T-cell (primary cell): ENCODE data around the gene ZNRF3. TPM values are rescaled to one million over a fixed set of nuclear protein-coding genes. Genes with fewer than 3 reads are reported as not detected.

Experiments used
- ATAC-seq, 4 experiments: fragments of 200-7000 bp in 3 of 4; fragments of 150-1000 bp in 1 of 4; cut with Tn5 transposase; replicated peaks in 1 of 4; 1 replicate in 3 of 4; 2 replicates in 1 of 4; pipeline ENCODE4 v1.10.0; 2021; ENCODE audit warnings: moderate library complexity in 3 of 4, mild to moderate bottlenecking in 2 of 4, moderate number of reproducible peaks in 1 of 4
- CTCF ChIA-PET, 2 donors: fragments of 300-600 bp; sonication (Branson Sonifier 250); formaldehyde crosslinking; loops; one replicate each; lab custom pipeline; 2022; ENCODE audit warnings: antibody characterized with exemption in 2 of 2; lab: Charles Lee
- POLR2A ChIA-PET, 2 donors: fragments of 300-600 bp; sonication (Branson Sonifier 250); formaldehyde crosslinking; loops; one replicate each; lab custom pipeline; 2022; ENCODE audit warnings: antibody characterized with exemption in 2 of 2; lab: Charles Lee
- DNase-seq, 35 experiments: peaks; one replicate each; pipeline versions ENCODE4 v3.0.0 to v3.0.0-alpha.2; 2013 to 2023
- H3K27ac ChIP-seq: one replicate; pipeline ENCODE4 v1.5.1; 2013; ENCODE audit warnings: low read length
- H3K27me3 ChIP-seq, 2 experiments: replicated peaks in 1 of 2; 1 replicate in 1 of 2; 2 replicates in 1 of 2; pipeline versions ENCODE4 v1.6.1 to v1.7.0; 2013; ENCODE audit warnings: low read length in 1 of 2, mixed read lengths in 1 of 2; ENCODE audit not compliant: control insufficient read depth in 2 of 2, insufficient read depth in 2 of 2; ENCODE audit errors: extremely low read depth in 1 of 2
- H3K36me3 ChIP-seq, 2 donors: 1 replicate in 1 of 2; 2 replicates in 1 of 2; pipeline versions ENCODE4 v1.6.1 to v1.7.0; 2013; ENCODE audit warnings: low read length in 1 of 2; ENCODE audit not compliant: control insufficient read depth in 2 of 2, insufficient read depth in 1 of 2; ENCODE audit errors: extremely low read depth in 1 of 2
- H3K4me1 ChIP-seq, 2 experiments: 1 replicate in 1 of 2; 2 replicates in 1 of 2; pipeline versions ENCODE4 v1.6.1 to v1.7.0; 2013; ENCODE audit warnings: low read length in 2 of 2, mixed read lengths in 1 of 2; ENCODE audit not compliant: insufficient read depth in 2 of 2, control insufficient read depth in 1 of 2; ENCODE audit errors: extremely low read depth in 1 of 2
- H3K4me3 ChIP-seq, 2 donors: 1 replicate in 1 of 2; 2 replicates in 1 of 2; pipeline versions ENCODE4 v1.5.1 to v1.7.0; 2013; ENCODE audit warnings: mild to moderate bottlenecking in 2 of 2, low read length in 1 of 2, moderate library complexity in 1 of 2; ENCODE audit not compliant: control insufficient read depth in 1 of 2; ENCODE audit errors: extremely low read depth in 1 of 2
- H3K9me3 ChIP-seq: 2 replicates; pipeline ENCODE4 v1.7.0; 2013
- H3K27ac Mint-ChIP-seq, 2 donors: one replicate each; pipeline ENCODE4 v1.8.0; 2020 to 2021; ENCODE audit warnings: mild to moderate bottlenecking in 2 of 2, mixed read lengths in 2 of 2
- H3K27me3 Mint-ChIP-seq, 2 donors: one replicate each; pipeline ENCODE4 v1.8.0; 2021 to 2022; ENCODE audit warnings: mixed read lengths in 2 of 2
- H3K36me3 Mint-ChIP-seq: one replicate; pipeline ENCODE4 v1.8.0; 2021; ENCODE audit warnings: mixed read lengths
- H3K4me1 Mint-ChIP-seq, 3 donors: one replicate each; pipeline ENCODE4 v1.8.0; 2020 to 2022; ENCODE audit warnings: mixed read lengths in 3 of 3, mild to moderate bottlenecking in 1 of 3
- H3K4me3 Mint-ChIP-seq, 3 donors: one replicate each; pipeline ENCODE4 v1.8.0; 2020 to 2022; ENCODE audit warnings: mild to moderate bottlenecking in 3 of 3, mixed read lengths in 3 of 3, moderate library complexity in 3 of 3
- H3K9me3 Mint-ChIP-seq, 3 donors: one replicate each; pipeline ENCODE4 v1.8.0; 2020 to 2022; ENCODE audit warnings: mixed read lengths in 3 of 3
- WGBS: methylation state at CpG from one replicate; pipeline ENCODE4 v1.1.5; 2013; ENCODE audit warnings: missing lambda C conversion rate; ENCODE audit not compliant: insufficient coverage; 5-methylcytosine and 5-hydroxymethylcytosine counted together
- total RNA-seq, 35 experiments: library from RNA in 6 of 35; stranded (reverse) in 6 of 35; fragments of 120-200 nt in 1 of 35; gene quantifications; one replicate each; pipeline versions ENCODE4 v1.2.1 to v1.2.4 and lab custom pipeline; 2013 to 2026

ZNRF3 gene
- total RNA-seq, 5 donors from 2014 or later (not counting 1 experiment from before 2014, with no cell fraction given), result 0.70 to 2.1 (median 1.1) TPM

DNA sequence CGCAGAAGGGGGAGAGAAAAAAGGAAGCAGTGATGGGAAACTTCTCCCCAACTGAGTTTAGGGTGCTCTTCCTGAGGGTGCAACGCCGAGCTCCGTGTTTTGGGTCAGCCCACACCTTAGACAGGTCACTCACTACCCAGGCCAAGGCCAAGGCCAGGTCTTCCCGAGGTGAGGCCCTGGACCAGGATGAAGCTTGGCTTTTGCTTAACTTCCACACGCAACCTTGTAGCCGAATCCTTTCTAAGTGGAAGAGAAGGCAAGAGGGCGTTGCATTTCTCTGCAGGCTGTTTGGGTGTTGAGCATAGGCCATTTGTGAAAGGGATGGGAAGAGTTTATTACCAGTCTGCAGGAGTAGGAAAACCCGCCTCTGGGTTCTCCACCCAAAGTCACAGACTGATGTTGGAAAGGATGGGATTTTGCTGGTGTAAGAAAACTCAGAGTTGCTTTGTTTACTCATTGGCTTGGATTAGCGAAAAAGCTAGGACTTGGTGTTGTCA, 191.0 kb downstream of the ZNRF3 start:
- ChIA-PET CTCF (no interaction called here), POLR2A (interaction anchor here in 1 of 2 donors (0.6 kb wide), 1 partner anchor 797 kb away, joined by 3 read pairs; no protein-coding TSS in a partner anchor)
- H3K27me3 ChIP-seq, result peaks cover 4 to 67% of the 10 kb centered on the region in 2 experiments
- H3K36me3 Mint-ChIP-seq, result no peaks in the 10 kb centered on the region
- H3K27ac Mint-ChIP-seq, result no peak overlapping the region
- WGBS, result 86% methylated on average over 4 of the region's 10 CpGs
- no peak overlapping the region for H3K27ac ChIP-seq
- DNase-seq (no peak), ATAC-seq (no peak)
- peak overlapping the region; percentile 47 to 78 (median 52) for H3K4me3 Mint-ChIP-seq
- peaks cover 23 to 25% (median 23%) of the 10 kb centered on the region in 3 donors for H3K4me1 Mint-ChIP-seq
- peaks cover 27 to 67% of the 10 kb centered on the region in 2 donors for H3K27me3 Mint-ChIP-seq
- H3K4me1 ChIP-seq, result peaks cover 12 to 31% of the 10 kb centered on the region in 2 experiments
- H3K9me3 ChIP-seq, result no peaks in the 10 kb centered on the region
- H3K4me3 ChIP-seq, result peak overlapping the region in 1 of 2 donors; percentile 52
- H3K36me3 ChIP-seq, result no peaks in the 10 kb centered on the region
- no peaks in the 10 kb centered on the region for H3K9me3 Mint-ChIP-seq

DNA sequence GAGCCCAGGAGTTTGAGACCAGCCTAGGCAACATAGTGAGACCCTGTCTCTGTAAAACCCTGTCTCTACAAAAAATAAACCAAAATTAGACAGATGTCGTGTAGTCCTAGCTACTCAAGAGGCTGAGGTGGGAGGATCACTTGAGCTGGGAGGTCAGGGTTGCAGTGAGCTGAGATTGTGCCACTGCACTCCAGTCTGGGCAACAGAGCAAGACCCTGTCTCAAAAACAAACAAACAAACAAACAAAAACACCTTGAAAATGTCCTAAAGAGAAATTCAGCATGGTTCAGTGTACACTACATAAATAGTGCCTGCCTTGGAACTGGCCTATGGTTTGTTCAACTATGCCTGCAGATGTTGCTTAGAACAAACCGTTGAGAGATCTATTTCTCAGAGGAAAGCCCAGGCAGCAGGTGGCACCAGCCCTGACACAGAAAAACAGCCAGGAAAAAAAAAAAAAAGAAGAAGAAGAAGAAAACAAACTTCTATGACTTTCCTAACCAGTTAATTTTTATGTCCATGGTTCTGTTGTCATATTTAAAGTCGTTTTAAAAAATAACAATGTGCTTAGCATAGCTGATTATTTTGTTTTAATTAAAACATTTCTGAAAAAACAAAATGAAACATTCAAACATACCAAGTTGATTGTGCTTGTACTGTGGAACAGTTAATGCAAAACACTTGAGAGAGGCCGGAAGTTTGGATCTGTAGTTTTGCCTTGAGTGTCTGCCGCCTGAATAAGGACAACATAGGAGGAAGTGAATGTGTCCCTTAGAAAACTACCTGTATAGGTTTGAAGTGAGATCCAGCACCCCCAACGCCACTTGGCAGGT, 194.9 kb downstream of the ZNRF3 start:
- no peak for ATAC-seq
- no peak overlapping the region for H3K4me3 Mint-ChIP-seq
- DNase-seq, result no peak
- Histone ChIP-seq H3K36me3 (no peaks in the 10 kb centered on the region), H3K4me3 (no peak overlapping the region), H3K9me3 (no peaks in the 10 kb centered on the region), H3K27me3 (peaks cover 0 to 44% of the 10 kb centered on the region in 2 experiments), H3K4me1 (peaks cover 2 to 12% of the 10 kb centered on the region in 2 experiments), H3K27ac (no peak overlapping the region)
- peaks cover 7 to 11% (median 7%) of the 10 kb centered on the region in 3 donors for H3K4me1 Mint-ChIP-seq
- ChIA-PET CTCF (no interaction called here), POLR2A (interaction anchor here in 1 of 2 donors (0.6 kb wide), 1 partner anchor 278 kb away, joined by 3 read pairs; no protein-coding TSS in a partner anchor)
- no CpG with 5 or more reads among the region's 6 CpGs for WGBS
- H3K27me3 Mint-ChIP-seq, result peaks cover 31 to 47% of the 10 kb centered on the region in 2 donors
- H3K36me3 Mint-ChIP-seq, result no peaks in the 10 kb centered on the region
- H3K9me3 Mint-ChIP-seq, result no peaks in the 10 kb centered on the region
- H3K27ac Mint-ChIP-seq, result no peak overlapping the region

DNA sequence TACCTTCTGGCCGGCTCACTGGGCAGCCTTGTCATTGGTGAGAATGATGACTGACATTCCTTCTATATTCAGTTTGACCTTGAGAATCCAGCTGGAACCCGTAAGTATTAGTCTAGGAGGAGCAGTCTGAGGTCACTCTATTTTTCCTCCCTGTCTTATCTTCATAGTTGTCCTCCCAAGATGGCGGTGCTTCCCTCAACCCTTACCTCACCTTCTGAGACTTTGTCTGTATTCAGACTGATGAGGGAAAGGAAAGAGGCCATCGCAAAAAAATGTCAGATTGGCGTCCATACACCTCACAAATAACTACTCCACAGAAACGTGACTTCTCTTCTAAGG, 195.5 kb downstream of the ZNRF3 start:
- ATAC-seq (no peak), DNase-seq (no peak)
- no peaks in the 10 kb centered on the region for H3K36me3 ChIP-seq
- no peak overlapping the region for H3K27ac ChIP-seq
- peaks cover 0 to 41% of the 10 kb centered on the region in 2 experiments for H3K27me3 ChIP-seq
- peaks cover 0 to 6% of the 10 kb centered on the region in 2 experiments for H3K4me1 ChIP-seq
- Mint-ChIP-seq H3K36me3 (no peaks in the 10 kb centered on the region), H3K4me3 (no peak overlapping the region), H3K27ac (no peak overlapping the region), H3K9me3 (no peaks in the 10 kb centered on the region), H3K4me1 (peaks cover 4 to 8% (median 6%) of the 10 kb centered on the region in 3 donors), H3K27me3 (peaks cover 31 to 45% of the 10 kb centered on the region in 2 donors)
- ChIA-PET POLR2A (interaction anchor here in 1 of 2 donors (0.6 kb wide), 1 partner anchor 278 kb away, joined by 3 read pairs; no protein-coding TSS in a partner anchor), CTCF (interaction anchor here in 1 of 2 donors (0.6 kb wide), 1 partner anchor 277 kb away, joined by 5 read pairs; no protein-coding TSS in a partner anchor)
- no peaks in the 10 kb centered on the region for H3K9me3 ChIP-seq
- WGBS, result no CpG with 5 or more reads among the region's 6 CpGs
- no peak overlapping the region for H3K4me3 ChIP-seq

DNA sequence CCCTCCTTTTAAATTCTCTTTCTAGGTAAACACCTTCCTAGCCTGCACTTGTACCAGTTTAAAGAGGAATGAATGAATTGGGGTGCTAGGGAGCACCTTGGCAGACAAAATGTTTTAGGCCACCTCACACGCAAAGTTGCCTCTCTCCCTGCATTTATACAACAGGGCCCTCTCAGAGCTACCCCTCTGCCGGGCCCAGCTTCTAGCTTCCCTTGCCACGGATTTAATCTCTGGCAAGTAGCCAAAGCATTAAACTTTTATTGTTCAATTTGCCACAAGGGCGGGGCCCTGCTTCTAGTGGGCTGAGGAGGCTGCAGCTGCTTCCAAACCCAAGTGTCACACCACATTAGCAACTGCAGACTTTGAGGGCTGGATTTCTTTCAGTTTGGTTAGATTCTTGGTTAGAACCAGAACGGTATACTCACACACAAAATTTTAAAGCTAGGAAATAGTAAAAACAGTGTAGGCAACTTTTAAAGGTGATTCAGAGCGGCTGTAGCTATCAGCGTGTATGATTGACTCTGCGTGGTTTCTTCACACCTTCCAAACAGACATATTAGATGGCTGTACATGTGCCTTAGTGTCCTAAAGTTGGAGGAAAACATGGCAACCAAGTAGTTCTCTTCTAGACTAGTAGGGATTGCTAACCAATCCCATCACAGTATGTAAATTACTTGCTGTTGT, 196.0 kb downstream of the ZNRF3 start:
- ChIA-PET POLR2A (no interaction called here), CTCF (interaction anchor here in 1 of 2 donors (0.6 kb wide), 1 partner anchor 277 kb away, joined by 5 read pairs; no protein-coding TSS in a partner anchor)
- Mint-ChIP-seq H3K9me3 (no peaks in the 10 kb centered on the region), H3K4me3 (no peak overlapping the region), H3K4me1 (peaks cover under 1 to 3% (median under 1%) of the 10 kb centered on the region in 3 donors), H3K27ac (no peak overlapping the region), H3K36me3 (no peaks in the 10 kb centered on the region), H3K27me3 (peaks cover 26 to 40% of the 10 kb centered on the region in 2 donors)
- H3K4me3 ChIP-seq, result no peak overlapping the region
- peaks cover 0 to 36% of the 10 kb centered on the region in 2 experiments for H3K27me3 ChIP-seq
- peak in 2 of 35 experiments; percentile 21 to 25 for DNase-seq
- no peak overlapping the region for H3K27ac ChIP-seq
- H3K36me3 ChIP-seq, result no peaks in the 10 kb centered on the region
- WGBS, result 37% methylated on average over 4 of the region's 8 CpGs
- H3K9me3 ChIP-seq, result no peaks in the 10 kb centered on the region
- ATAC-seq, result no peak
- peaks cover 0 to under 1% of the 10 kb centered on the region in 2 experiments for H3K4me1 ChIP-seq

DNA sequence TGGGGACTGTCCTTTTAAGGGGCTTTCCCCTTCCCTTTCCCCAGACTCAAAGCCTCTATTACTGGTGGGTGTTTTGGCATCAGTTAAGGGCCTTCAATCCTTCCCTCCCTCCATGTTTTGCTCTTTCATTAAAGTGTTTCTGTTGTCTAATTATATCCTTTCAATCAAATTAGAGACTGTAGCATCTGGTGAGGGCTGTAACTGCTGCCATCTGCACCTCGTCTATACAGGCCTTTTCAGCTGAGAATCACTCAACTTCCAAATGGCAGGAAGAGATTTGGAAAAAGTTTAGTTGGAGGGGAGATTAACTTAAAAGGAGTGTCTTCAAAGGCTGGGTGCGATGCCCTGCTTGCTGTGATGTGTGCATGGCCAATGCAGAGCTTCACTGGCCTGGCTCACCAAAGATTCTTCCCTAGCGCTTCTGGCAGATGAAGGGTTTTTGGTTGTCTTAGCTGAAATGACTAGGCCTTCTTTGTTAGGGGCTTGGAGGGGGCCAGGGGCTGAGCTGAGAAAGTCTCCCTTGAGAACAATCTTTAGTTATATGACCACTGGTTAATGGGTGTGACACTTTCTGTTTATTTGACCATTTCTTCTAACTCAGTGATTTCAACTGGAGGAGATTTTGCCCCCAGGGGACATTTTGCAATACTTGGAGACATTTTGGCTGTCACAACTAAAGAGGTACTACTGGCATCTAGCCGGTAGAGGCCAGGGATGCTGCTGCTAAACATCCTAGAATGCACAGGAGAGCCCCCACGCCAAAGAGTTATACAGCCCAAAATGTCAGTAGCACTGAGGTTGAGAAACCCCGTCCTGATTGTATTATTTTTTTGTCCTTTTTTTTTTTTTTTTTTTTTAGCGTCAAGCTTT, 197.0 kb downstream of the ZNRF3 start:
- ATAC-seq (no peak), DNase-seq (no peak)
- H3K27ac Mint-ChIP-seq, result no peak overlapping the region
- no peaks in the 10 kb centered on the region for H3K36me3 Mint-ChIP-seq
- peaks cover 22 to 31% of the 10 kb centered on the region in 2 donors for H3K27me3 Mint-ChIP-seq
- ChIA-PET POLR2A (no interaction called here), CTCF (no interaction called here)
- H3K36me3 ChIP-seq, result no peaks in the 10 kb centered on the region
- whole genome bisulfite sequencing, result 80% methylated on average over 2 of the region's 7 CpGs
- no peaks in the 10 kb centered on the region for H3K4me1 ChIP-seq
- H3K9me3 Mint-ChIP-seq, result no peaks in the 10 kb centered on the region
- no peaks in the 10 kb centered on the region for H3K9me3 ChIP-seq
- no peaks in the 10 kb centered on the region for H3K4me1 Mint-ChIP-seq
- H3K4me3 Mint-ChIP-seq, result no peak overlapping the region
- no peak overlapping the region for H3K4me3 ChIP-seq
- H3K27ac ChIP-seq, result no peak overlapping the region
- peaks cover 0 to 29% of the 10 kb centered on the region in 2 experiments for H3K27me3 ChIP-seq
